HepG2 (cell line): ENCODE results near the gene HSF4.

Experiments used
- FOXA1 ChIP-seq, 2 experiments: fragments of 450-650 bp in 1 of 2; sonication (generic) in 1 of 2; formaldehyde crosslinking in 1 of 2; IDR thresholded peaks; 2 replicates each; pipeline versions ENCODE4 v1.4.0 to v1.6.1; 2016 to 2020; ENCODE audit warnings: missing genetic modification reagents in 1 of 2
- FOXK2 ChIP-seq: fragments of 450-650 bp; IDR thresholded peaks from 2 replicates; pipeline ENCODE4 v1.6.1; 2016
- JDP2 ChIP-seq: sonication (generic); formaldehyde crosslinking; IDR thresholded peaks from 2 replicates; pipeline ENCODE4 v1.8.1; 2022; ENCODE audit warnings: missing genetic modification reagents, borderline replicate concordance
- JUN ChIP-seq: sonication (generic); formaldehyde crosslinking; IDR thresholded peaks from 2 replicates; pipeline ENCODE4 v1.4.0; 2020; ENCODE audit warnings: mild to moderate bottlenecking, missing genetic modification reagents
- NBN ChIP-seq: fragments of 450-650 bp; conservative IDR thresholded peaks from 2 replicates; pipeline ENCODE4 v1.6.1; 2017
- POLR2A ChIP-seq, 2 experiments: IDR thresholded peaks; 2 replicates each; pipeline ENCODE4 v1.6.1; 2011; ENCODE audit warnings: low read depth in 2 of 2, low read length in 2 of 2, mild to moderate bottlenecking in 1 of 2, moderate library complexity in 1 of 2; ENCODE audit not compliant: insufficient read depth in 1 of 2
- RFXANK ChIP-seq: IDR thresholded peaks from 2 replicates; pipeline ENCODE4 v1.6.1; 2016
- TCF7L2 ChIP-seq: IDR thresholded peaks from 2 replicates; pipeline ENCODE4 v1.6.1; 2011; ENCODE audit warnings: mild to moderate bottlenecking, low read depth, low read length, moderate library complexity
- TFE3 ChIP-seq: IDR thresholded peaks from 2 replicates; pipeline ENCODE4 v1.6.1; 2016
- ZBTB21 ChIP-seq: sonication (generic); formaldehyde crosslinking; IDR thresholded peaks from 2 replicates; pipeline ENCODE4 v1.4.0; 2020; ENCODE audit warnings: missing genetic modification reagents
- ZNF496 ChIP-seq: sonication (generic); formaldehyde crosslinking; IDR thresholded peaks from 2 replicates; pipeline ENCODE4 v1.8.1; 2023; ENCODE audit warnings: mild to moderate bottlenecking, moderate library complexity, missing genetic modification reagents; ENCODE audit not compliant: insufficient replicate concordance
- TF ChIP-seq, protein P1 (sequence below): sonication (generic); formaldehyde crosslinking; IDR thresholded peaks from 2 replicates; pipeline ENCODE4 v1.5.0; 2020; ENCODE audit warnings: mild to moderate bottlenecking, missing genetic modification reagents, moderate library complexity
- TF ChIP-seq, protein P2 (sequence below): sonication (generic); formaldehyde crosslinking; IDR thresholded peaks from 2 replicates; pipeline ENCODE4 v1.4.0; 2020; ENCODE audit warnings: missing genetic modification reagents
- TF ChIP-seq, protein P3 (sequence below): fragments of 450-650 bp; IDR thresholded peaks from 2 replicates; pipeline ENCODE4 v1.6.1; 2017; ENCODE audit warnings: mild to moderate bottlenecking

GRCh38 chr16:67165121-67166078 is 855 bp downstream of the HSF4 start:
- TF ChIP-seq, protein P1, sequence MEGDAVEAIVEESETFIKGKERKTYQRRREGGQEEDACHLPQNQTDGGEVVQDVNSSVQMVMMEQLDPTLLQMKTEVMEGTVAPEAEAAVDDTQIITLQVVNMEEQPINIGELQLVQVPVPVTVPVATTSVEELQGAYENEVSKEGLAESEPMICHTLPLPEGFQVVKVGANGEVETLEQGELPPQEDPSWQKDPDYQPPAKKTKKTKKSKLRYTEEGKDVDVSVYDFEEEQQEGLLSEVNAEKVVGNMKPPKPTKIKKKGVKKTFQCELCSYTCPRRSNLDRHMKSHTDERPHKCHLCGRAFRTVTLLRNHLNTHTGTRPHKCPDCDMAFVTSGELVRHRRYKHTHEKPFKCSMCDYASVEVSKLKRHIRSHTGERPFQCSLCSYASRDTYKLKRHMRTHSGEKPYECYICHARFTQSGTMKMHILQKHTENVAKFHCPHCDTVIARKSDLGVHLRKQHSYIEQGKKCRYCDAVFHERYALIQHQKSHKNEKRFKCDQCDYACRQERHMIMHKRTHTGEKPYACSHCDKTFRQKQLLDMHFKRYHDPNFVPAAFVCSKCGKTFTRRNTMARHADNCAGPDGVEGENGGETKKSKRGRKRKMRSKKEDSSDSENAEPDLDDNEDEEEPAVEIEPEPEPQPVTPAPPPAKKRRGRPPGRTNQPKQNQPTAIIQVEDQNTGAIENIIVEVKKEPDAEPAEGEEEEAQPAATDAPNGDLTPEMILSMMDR (CRISPR knock-in tag) = no peak
- no peak for TF ChIP-seq RFXANK (CRISPR knock-in tag)
- no peak for TF ChIP-seq ZBTB21 (CRISPR knock-in tag)
- TF ChIP-seq, protein P2, sequence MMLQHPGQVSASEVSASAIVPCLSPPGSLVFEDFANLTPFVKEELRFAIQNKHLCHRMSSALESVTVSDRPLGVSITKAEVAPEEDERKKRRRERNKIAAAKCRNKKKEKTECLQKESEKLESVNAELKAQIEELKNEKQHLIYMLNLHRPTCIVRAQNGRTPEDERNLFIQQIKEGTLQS (CRISPR knock-in tag) = no peak
- no peak for TF ChIP-seq JUN (CRISPR knock-in tag)
- TF ChIP-seq FOXA1 (IDR thresholded peaks at IDR 0.05) = no peak
- TF ChIP-seq FOXA1 (CRISPR knock-in tag; IDR thresholded peaks at IDR 0.05) = no peak
- TF ChIP-seq ZNF496 (CRISPR knock-in tag) = no peak
- no peak for TF ChIP-seq FOXK2
- TF ChIP-seq, protein P3, sequence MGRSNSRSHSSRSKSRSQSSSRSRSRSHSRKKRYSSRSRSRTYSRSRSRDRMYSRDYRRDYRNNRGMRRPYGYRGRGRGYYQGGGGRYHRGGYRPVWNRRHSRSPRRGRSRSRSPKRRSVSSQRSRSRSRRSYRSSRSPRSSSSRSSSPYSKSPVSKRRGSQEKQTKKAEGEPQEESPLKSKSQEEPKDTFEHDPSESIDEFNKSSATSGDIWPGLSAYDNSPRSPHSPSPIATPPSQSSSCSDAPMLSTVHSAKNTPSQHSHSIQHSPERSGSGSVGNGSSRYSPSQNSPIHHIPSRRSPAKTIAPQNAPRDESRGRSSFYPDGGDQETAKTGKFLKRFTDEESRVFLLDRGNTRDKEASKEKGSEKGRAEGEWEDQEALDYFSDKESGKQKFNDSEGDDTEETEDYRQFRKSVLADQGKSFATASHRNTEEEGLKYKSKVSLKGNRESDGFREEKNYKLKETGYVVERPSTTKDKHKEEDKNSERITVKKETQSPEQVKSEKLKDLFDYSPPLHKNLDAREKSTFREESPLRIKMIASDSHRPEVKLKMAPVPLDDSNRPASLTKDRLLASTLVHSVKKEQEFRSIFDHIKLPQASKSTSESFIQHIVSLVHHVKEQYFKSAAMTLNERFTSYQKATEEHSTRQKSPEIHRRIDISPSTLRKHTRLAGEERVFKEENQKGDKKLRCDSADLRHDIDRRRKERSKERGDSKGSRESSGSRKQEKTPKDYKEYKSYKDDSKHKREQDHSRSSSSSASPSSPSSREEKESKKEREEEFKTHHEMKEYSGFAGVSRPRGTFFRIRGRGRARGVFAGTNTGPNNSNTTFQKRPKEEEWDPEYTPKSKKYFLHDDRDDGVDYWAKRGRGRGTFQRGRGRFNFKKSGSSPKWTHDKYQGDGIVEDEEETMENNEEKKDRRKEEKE = no peak
- no peak for TF ChIP-seq POLR2A (IDR thresholded peaks at IDR 0.05; ENCODE audit: insufficient read depth in 1 of 2, low read depth in 2 of 2, low read length in 2 of 2)
- no peak for TF ChIP-seq TCF7L2
- TF ChIP-seq TFE3 (CRISPR knock-in tag) = no peak
- TF ChIP-seq NBN = no peak
- no peak for TF ChIP-seq JDP2 (CRISPR knock-in tag)
